Tibial artery (tissue), 4 donors: ENCODE data around the gene DCLK2.

Experiments
- DNase-seq, 2 donors: peaks; one replicate each; pipeline ENCODE4 v3.0.0-alpha.2; 2019
- H3K27ac ChIP-seq, 2 donors: fragments of 200-600 bp; sonication (generic) in 1 of 2; 1 replicate in 1 of 2; 2 replicates in 1 of 2; pipeline ENCODE4 v1.5.1; 2018 to 2019; ENCODE audit warnings: mild to moderate bottlenecking in 1 of 2
- H3K27me3 ChIP-seq, 2 donors: fragments of 200-600 bp; sonication (generic) in 1 of 2; one replicate each; pipeline versions ENCODE4 v1.5.1 to v1.6.0; 2016 to 2019
- H3K36me3 ChIP-seq, 3 donors: fragments of 200-600 bp; sonication (generic) in 2 of 3; one replicate each; pipeline ENCODE4 v1.5.1; 2016 to 2019; ENCODE audit warnings: mild to moderate bottlenecking in 2 of 3
- H3K4me1 ChIP-seq, 4 donors: fragments of 200-600 bp; sonication (generic) in 2 of 4; 1 replicate in 3 of 4; 2 replicates in 1 of 4; pipeline ENCODE4 v1.5.1; 2016 to 2019
- H3K4me3 ChIP-seq, 2 donors: fragments of 200-600 bp; sonication (generic) in 1 of 2; 1 replicate in 1 of 2; 2 replicates in 1 of 2; pipeline ENCODE4 v1.5.1; 2018 to 2019; ENCODE audit warnings: mild to moderate bottlenecking in 2 of 2
- H3K9me3 ChIP-seq, 3 donors: fragments of 200-600 bp; sonication (generic) in 1 of 3; one replicate each; pipeline ENCODE4 v1.5.1; 2016 to 2019
- CTCF ChIP-seq, 2 experiments: fragments of 200-600 bp in 1 of 2; fragments of 450-650 bp in 1 of 2; IDR thresholded peaks; one replicate each; pipeline ENCODE4 v1.5.1; 2017 to 2019; ENCODE audit warnings: antibody characterized with exemption in 2 of 2, mild to moderate bottlenecking in 1 of 2, moderate library complexity in 1 of 2
- intact Hi-C: fragments of 100-400 bp; cut with DNase I; formaldehyde crosslinking; loops from one replicate; pipeline ENCODE4 v1.15.0; 2023; ENCODE audit warnings: low total_unique reads

The DCLK2 gene

GRCh38 chr4:150116506-150116905 is 38.3 kb downstream of the DCLK2 start:
- DNase-seq: no peak
- no peak overlapping the region for H3K4me3 ChIP-seq
- peaks cover 0 to 48% (median 19%) of the 10 kb centered on the region in 4 donors for H3K4me1 ChIP-seq
- peaks cover 0 to 13% (median 0%) of the 10 kb centered on the region in 3 donors for H3K9me3 ChIP-seq
- H3K27me3 ChIP-seq: no peaks in the 10 kb centered on the region
- H3K36me3 ChIP-seq: no peaks in the 10 kb centered on the region
- no peak for TF ChIP-seq CTCF (IDR thresholded peaks at IDR 0.05)
- peak overlapping the region in 1 of 2 donors; percentile 3 for H3K27ac ChIP-seq
- intact Hi-C loops: no loop called here

- Histone ChIP-seq H3K36me3 (no peaks in the 10 kb centered on the region), H3K27me3 (no peaks in the 10 kb centered on the region), H3K4me1 (peaks cover 0 to 48% (median 19%) of the 10 kb centered on the region in 4 donors), H3K27ac (peak overlapping the region; percentile 3 to 36), H3K4me3 (no peak overlapping the region), H3K9me3 (peaks cover 0 to 15% (median 0%) of the 10 kb centered on the region in 3 donors)
- intact Hi-C loops: no loop called here
- no peak for DNase-seq
- TF ChIP-seq CTCF (IDR thresholded peaks at IDR 0.05): no peak
These were observed 38.8 kb downstream of the DCLK2 start for GRCh38 chr4:150117094-150117493.

GRCh38 chr4:150117629-150118028 is 39.4 kb downstream of the DCLK2 start:
- TF ChIP-seq CTCF (IDR thresholded peaks at IDR 0.05): no peak
- no peak for DNase-seq
- Histone ChIP-seq H3K36me3 (no peaks in the 10 kb centered on the region), H3K27me3 (no peaks in the 10 kb centered on the region), H3K4me1 (peaks cover 0 to 48% (median 19%) of the 10 kb centered on the region in 4 donors), H3K27ac (peak overlapping the region; percentile 3 to 36), H3K4me3 (no peak overlapping the region), H3K9me3 (peaks cover 0 to 16% (median 0%) of the 10 kb centered on the region in 3 donors)
- intact Hi-C loops: no loop called here

GRCh38 chr4:150119492-150119891 is 41.2 kb downstream of the DCLK2 start:
- Histone ChIP-seq H3K27me3 (no peaks in the 10 kb centered on the region), H3K36me3 (no peaks in the 10 kb centered on the region), H3K27ac (peak overlapping the region in 1 of 2 donors; percentile 16), H3K9me3 (peaks cover 0 to 11% (median 0%) of the 10 kb centered on the region in 3 donors), H3K4me1 (peaks cover 0 to 57% (median 19%) of the 10 kb centered on the region in 4 donors), H3K4me3 (no peak overlapping the region)
- no peak for TF ChIP-seq CTCF (IDR thresholded peaks at IDR 0.05)
- DNase-seq: no peak
- intact Hi-C loops: no loop called here

GRCh38 chr4:150123087-150123486 is 44.8 kb downstream of the DCLK2 start:
- intact Hi-C loops: no loop called here
- TF ChIP-seq CTCF (IDR thresholded peaks at IDR 0.05): no peak
- no peak for DNase-seq
- Histone ChIP-seq H3K4me1 (peaks cover 0 to 51% (median 15%) of the 10 kb centered on the region in 4 donors), H3K9me3 (peaks cover 0 to 9% (median 0%) of the 10 kb centered on the region in 3 donors), H3K27me3 (no peaks in the 10 kb centered on the region), H3K4me3 (no peak overlapping the region), H3K27ac (no peak overlapping the region), H3K36me3 (no peaks in the 10 kb centered on the region)
